ENCODE data around the gene TNFAIP6.

Gene TNFAIP6

GRCh38 chr2:151326554-151326953, 30.8 kb upstream of the TNFAIP6 start:
- Histone ChIP-seq H3K27me3 (ENCODE audit: insufficient read depth, poor library complexity, severe bottlenecking) (no peaks in the 10 kb centered on the region), H3K27ac (replicated peaks) (no peak overlapping the region), H3K4me3 (replicated peaks; ENCODE audit: insufficient read depth, low read length) (no peak overlapping the region)
- no peak for DNase-seq (ENCODE audit: low read depth in 1 of 2, low spot score in 1 of 2)
- TF ChIP-seq REST (IDR thresholded peaks at IDR 0.05; ENCODE audit: insufficient replicate concordance, low read depth) = no peak

- Histone ChIP-seq H3K27ac (replicated peaks) (no peak overlapping the region), H3K4me3 (replicated peaks; ENCODE audit: insufficient read depth, low read length) (no peak overlapping the region)
- no peak for DNase-seq (ENCODE audit: low read depth in 1 of 2, low spot score in 1 of 2)
Observed at GRCh38 chr2:151329998-151330397, 27.4 kb upstream of the TNFAIP6 start.

DNA sequence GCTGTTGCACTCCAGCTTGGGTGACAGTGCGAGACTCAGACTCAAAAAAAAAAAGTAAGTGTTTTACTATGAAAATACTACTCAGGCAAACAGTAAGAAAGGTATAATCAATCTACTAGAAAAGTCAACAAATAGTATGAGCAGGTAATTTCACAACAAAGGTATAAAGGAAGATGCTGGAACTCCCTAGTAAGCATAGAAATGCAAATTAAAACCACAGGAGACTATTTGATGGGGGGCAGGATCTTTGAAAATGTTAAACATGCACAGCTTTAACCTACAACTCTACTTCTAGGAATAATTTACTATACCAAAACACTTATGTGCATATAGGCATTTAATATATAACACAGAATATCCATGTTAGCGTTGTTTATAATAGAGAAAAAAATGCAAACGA, 24.3 kb upstream of the TNFAIP6 start:
- no peaks in the 10 kb centered on the region for H3K27me3 ChIP-seq (ENCODE audit: insufficient read depth, poor library complexity, severe bottlenecking)
- no peak for DNase-seq (ENCODE audit: low read depth in 1 of 2, low spot score in 1 of 2)
- H3K27ac ChIP-seq (replicated peaks) = no peak overlapping the region
- TF ChIP-seq SPI1 (IDR thresholded peaks at IDR 0.05; ENCODE audit: borderline replicate concordance, low read depth) = no peak
- TF ChIP-seq REST (IDR thresholded peaks at IDR 0.05; ENCODE audit: insufficient replicate concordance, low read depth) = no peak
- TF ChIP-seq GABPA (IDR thresholded peaks at IDR 0.05; ENCODE audit: low read depth) = no peak
- TF ChIP-seq POLR2AphosphoS5 (IDR thresholded peaks at IDR 0.05; ENCODE audit: low read depth) = no peak
- TF ChIP-seq, protein P1, sequence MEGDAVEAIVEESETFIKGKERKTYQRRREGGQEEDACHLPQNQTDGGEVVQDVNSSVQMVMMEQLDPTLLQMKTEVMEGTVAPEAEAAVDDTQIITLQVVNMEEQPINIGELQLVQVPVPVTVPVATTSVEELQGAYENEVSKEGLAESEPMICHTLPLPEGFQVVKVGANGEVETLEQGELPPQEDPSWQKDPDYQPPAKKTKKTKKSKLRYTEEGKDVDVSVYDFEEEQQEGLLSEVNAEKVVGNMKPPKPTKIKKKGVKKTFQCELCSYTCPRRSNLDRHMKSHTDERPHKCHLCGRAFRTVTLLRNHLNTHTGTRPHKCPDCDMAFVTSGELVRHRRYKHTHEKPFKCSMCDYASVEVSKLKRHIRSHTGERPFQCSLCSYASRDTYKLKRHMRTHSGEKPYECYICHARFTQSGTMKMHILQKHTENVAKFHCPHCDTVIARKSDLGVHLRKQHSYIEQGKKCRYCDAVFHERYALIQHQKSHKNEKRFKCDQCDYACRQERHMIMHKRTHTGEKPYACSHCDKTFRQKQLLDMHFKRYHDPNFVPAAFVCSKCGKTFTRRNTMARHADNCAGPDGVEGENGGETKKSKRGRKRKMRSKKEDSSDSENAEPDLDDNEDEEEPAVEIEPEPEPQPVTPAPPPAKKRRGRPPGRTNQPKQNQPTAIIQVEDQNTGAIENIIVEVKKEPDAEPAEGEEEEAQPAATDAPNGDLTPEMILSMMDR (IDR thresholded peaks at IDR 0.05; ENCODE audit: insufficient read depth, low read length) = no peak
- H3K4me3 ChIP-seq (replicated peaks; ENCODE audit: insufficient read depth, low read length) = no peak overlapping the region

More at GRCh38 chr2:151329998-151330397, 27.4 kb upstream of the TNFAIP6 start:
- TF ChIP-seq GABPA (IDR thresholded peaks at IDR 0.05; ENCODE audit: low read depth) = no peak
- no peak for TF ChIP-seq REST (IDR thresholded peaks at IDR 0.05; ENCODE audit: insufficient replicate concordance, low read depth)
- no peak for TF ChIP-seq SPI1 (IDR thresholded peaks at IDR 0.05; ENCODE audit: borderline replicate concordance, low read depth)
- no peak for TF ChIP-seq POLR2AphosphoS5 (IDR thresholded peaks at IDR 0.05; ENCODE audit: low read depth)
- TF ChIP-seq, protein P1 (IDR thresholded peaks at IDR 0.05; ENCODE audit: insufficient read depth, low read length) = no peak
- no peaks in the 10 kb centered on the region for H3K27me3 ChIP-seq (ENCODE audit: insufficient read depth, poor library complexity, severe bottlenecking)
